Measurements from ENCODE around the gene NTN5. TPM values are rescaled to one million over a fixed set of nuclear protein-coding genes. Genes with fewer than 3 reads are reported as not detected.
A peak's percentile ranks its signal among the peaks of the same experiment; 100 is the strongest.

The NTN5 gene
- total RNA-seq, 4 donors from 2014 or later: 0.47 to 1.9 (median 0.58) TPM; not detected in 1

DNA sequence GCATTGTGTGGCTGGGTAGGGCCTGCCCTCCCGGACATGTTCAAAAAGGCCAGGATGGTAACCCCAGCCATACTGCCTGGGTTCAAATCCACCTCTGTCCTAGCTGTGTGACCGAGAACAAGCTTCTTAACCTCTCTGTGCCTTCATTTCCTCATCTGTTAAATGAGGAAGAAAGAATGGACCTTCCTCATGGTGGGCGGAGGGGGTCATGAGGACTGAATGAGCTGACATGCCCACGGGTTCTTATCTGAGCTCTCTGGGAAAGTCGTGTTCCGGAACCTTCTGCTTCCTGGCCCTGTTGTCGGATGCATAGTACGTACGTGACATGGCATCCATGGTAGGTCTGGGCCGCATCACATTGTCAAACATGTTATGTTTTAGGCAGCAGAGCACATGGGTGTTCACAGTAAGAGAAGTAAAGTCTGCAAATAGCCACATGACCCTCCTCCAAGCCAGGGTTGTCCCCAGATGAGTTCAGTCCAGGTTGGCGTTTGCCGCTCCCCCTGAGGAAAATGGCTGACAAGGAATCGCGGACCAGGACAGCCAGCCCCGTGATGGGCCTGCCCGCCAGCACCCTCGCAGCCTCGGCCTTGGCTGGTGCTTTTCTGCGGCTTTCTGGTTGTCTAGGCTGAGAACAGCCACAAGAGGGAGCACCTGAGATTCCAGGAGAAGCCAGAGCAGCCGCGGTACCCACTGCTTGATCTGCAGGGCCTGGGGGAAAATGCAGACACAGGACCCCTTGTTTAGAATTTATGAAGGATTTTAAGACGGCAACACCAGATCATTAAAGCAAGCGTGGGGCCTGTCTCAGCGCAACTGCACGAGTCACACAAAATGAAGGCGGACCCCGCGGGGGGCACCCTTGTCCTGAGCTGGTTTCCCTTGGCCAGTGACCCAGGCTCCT is 2.4 kb upstream of the NTN5 start:
- H3K4me3 ChIP-seq (ENCODE audit: low read depth, poor library complexity, severe bottlenecking): no peak overlapping the region
- TF ChIP-seq, protein P1, sequence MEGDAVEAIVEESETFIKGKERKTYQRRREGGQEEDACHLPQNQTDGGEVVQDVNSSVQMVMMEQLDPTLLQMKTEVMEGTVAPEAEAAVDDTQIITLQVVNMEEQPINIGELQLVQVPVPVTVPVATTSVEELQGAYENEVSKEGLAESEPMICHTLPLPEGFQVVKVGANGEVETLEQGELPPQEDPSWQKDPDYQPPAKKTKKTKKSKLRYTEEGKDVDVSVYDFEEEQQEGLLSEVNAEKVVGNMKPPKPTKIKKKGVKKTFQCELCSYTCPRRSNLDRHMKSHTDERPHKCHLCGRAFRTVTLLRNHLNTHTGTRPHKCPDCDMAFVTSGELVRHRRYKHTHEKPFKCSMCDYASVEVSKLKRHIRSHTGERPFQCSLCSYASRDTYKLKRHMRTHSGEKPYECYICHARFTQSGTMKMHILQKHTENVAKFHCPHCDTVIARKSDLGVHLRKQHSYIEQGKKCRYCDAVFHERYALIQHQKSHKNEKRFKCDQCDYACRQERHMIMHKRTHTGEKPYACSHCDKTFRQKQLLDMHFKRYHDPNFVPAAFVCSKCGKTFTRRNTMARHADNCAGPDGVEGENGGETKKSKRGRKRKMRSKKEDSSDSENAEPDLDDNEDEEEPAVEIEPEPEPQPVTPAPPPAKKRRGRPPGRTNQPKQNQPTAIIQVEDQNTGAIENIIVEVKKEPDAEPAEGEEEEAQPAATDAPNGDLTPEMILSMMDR (IDR thresholded peaks at IDR 0.05): no peak
- TF ChIP-seq POLR2A (IDR thresholded peaks at IDR 0.05): no peak
- peak; percentile 83 to 94 for DNase-seq (ENCODE audit: low spot score in 2 of 2)
- 38 to 41% methylated on average over 28 of the region's 28 CpGs for WGBS, 2 donors
- intact Hi-C loops (cut with DNase I; ENCODE audit: low total_unique reads): no loop called here

DNA sequence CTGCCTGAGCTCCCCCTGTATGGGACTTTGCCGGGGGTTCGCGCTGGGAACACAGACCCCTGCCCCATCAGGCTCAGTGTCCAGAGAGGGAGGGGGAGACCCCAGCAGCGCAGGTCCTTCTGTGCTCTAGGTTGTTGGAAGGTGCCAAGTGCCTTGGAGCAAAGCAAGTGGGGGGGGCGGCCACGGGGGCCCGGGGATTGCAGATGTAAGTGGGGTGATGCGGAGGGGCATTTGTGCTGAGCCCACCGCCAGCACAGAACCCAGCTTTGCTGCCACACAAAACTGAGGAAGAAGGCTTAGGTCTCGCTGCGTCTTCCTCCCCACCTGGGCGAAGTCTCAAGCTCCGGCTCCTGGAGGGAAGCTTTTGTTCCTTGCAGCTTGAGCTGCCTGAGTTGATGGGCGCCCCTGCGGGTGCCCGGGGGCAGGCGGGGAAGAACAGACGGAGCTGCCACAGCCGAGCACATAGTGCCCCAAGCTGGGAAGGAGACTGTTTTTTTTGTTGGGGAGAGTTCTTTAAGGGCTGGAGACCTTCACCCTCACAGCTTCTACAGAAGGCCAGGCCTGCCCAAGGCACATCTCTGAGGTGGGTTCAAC is 1.5 kb upstream of the NTN5 start:
- WGBS, 2 donors: 86 to 89% methylated on average over 17 to 19 of the region's 19 CpGs
- no peak for DNase-seq (ENCODE audit: low spot score in 2 of 2)
- TF ChIP-seq, protein P1 (IDR thresholded peaks at IDR 0.05): no peak
- no peak for TF ChIP-seq POLR2A (IDR thresholded peaks at IDR 0.05)
- no peak overlapping the region for H3K4me3 ChIP-seq (ENCODE audit: low read depth, poor library complexity, severe bottlenecking)
- intact Hi-C loops (cut with DNase I; ENCODE audit: low total_unique reads): no loop called here

- intact Hi-C loops (cut with DNase I; ENCODE audit: low total_unique reads): no loop called here
- H3K4me3 ChIP-seq (ENCODE audit: low read depth, poor library complexity, severe bottlenecking): no peak overlapping the region
- TF ChIP-seq, protein P1 (IDR thresholded peaks at IDR 0.05): no peak
- TF ChIP-seq POLR2A (IDR thresholded peaks at IDR 0.05): no peak
- 78 to 90% methylated on average over 25 of the region's 25 CpGs for WGBS, 2 donors
- no peak for DNase-seq (ENCODE audit: low spot score in 2 of 2)
These were observed 751 bp upstream of the NTN5 start for GRCh38 chr19:48673436-48674100.

GRCh38 chr19:48671446-48671995 is 1.3 kb downstream of the NTN5 start:
- TF ChIP-seq, protein P1 (IDR thresholded peaks at IDR 0.05): no peak
- no peak for TF ChIP-seq POLR2A (IDR thresholded peaks at IDR 0.05)
- intact Hi-C loops (cut with DNase I; ENCODE audit: low total_unique reads): no loop called here
- no peak for DNase-seq (ENCODE audit: low spot score in 2 of 2)
- no peak overlapping the region for H3K4me3 ChIP-seq (ENCODE audit: low read depth, poor library complexity, severe bottlenecking)
- WGBS, 2 donors: 80 to 83% methylated on average over 5 to 8 of the region's 10 CpGs

DNA sequence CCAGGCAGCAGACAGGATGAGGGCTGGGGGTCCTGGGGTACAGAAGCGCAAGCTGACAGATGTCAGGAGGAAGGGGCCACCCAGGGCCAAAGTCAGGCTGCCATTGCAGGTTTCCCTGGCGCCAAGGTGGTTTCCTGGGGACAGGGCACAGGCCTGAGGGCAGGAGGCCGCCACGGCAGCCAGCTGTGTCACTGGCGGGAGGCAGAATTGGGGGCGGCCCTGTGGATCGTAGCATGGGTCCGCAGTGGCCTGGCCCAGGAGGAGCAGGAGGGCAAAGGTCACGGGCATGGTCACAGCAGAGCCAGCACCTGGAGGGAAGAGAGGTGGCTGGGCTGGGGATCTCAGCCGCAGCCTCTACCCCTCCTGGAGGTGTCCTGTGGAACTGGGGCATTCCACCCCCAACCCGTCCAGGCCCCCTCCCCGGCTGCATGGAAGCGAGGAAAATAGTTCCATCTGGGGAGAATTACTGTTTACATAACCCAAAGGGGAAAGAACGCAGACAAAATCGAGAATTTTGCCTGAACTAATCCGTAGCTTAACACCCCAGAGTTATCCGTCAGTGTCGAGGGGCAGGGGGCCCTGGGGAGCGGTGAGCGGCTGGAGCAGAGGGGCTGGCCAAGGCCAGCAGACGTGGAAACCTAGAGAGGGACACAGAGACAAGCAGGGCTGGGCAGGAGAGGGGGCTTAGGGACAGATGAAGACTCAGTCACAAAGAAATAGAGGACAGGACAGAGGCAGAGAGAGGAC is 1.9 kb downstream of the NTN5 start:
- H3K4me3 ChIP-seq (ENCODE audit: low read depth, poor library complexity, severe bottlenecking): no peak overlapping the region
- intact Hi-C loops (cut with DNase I; ENCODE audit: low total_unique reads): no loop called here
- DNase-seq (ENCODE audit: low spot score in 2 of 2): no peak
- 88 to 89% methylated on average over 21 of the region's 21 CpGs for WGBS, 2 donors
- TF ChIP-seq, protein P1 (IDR thresholded peaks at IDR 0.05): no peak
- TF ChIP-seq POLR2A (IDR thresholded peaks at IDR 0.05): no peak

All from lower leg skin (tissue), 4 donors.